GM12878 (cell line): Measurements from ENCODE around the gene SLC35F2. TPM values are rescaled to one million over a fixed set of nuclear protein-coding genes. Genes with fewer than 3 reads are reported as not detected.

Source experiments
- ATAC-seq: fragments of 200-7000 bp; cut with Tn5 transposase; 3 replicates; pipeline ENCODE4 v1.9.1; 2020; ENCODE audit warnings: mild to moderate bottlenecking, moderate library complexity
- BruUV-seq: library from RNA; stranded (reverse); fragments of 400-500 nt; replicated peaks from 2 replicates; lab custom pipeline; 2021; lab: Mats Ljungman, UMichigan
- CTCF ChIA-PET: fragments of 300-600 bp; sonication (Branson Sonifier 250); formaldehyde crosslinking; extraction: SDS; loops from one replicate; lab custom pipeline; 2021; ENCODE audit warnings: inconsistent platforms; lab: Yijun Ruan, JAX
- POLR2A ChIA-PET: fragments of 350-600 bp; formaldehyde crosslinking; extraction: SDS; loops from one replicate; lab custom pipeline; 2021; ENCODE audit warnings: inconsistent platforms; lab: Charles Lee
- RAD21 ChIA-PET: fragments of 300-600 bp; sonication (Branson Sonifier 250); formaldehyde crosslinking; loops from one replicate; lab custom pipeline; 2023; ENCODE audit warnings: antibody characterized with exemption; ENCODE audit not compliant: unreplicated experiment; lab: Charles Lee
- SMC1A ChIA-PET: fragments of 300-600 bp; sonication (Branson Sonifier 250); formaldehyde crosslinking; loops from one replicate; lab custom pipeline; 2023; ENCODE audit not compliant: unreplicated experiment, uncharacterized antibody; lab: Charles Lee
- DNase-seq: peaks from one replicate; pipeline ENCODE4 v3.0.0-alpha.2; 2011; ENCODE audit warnings: low read depth, low spot score
- FAIRE-seq: peaks from 3 replicates; lab custom pipeline; 2011; peaks lifted over from hg19 to GRCh38; lab: Jason Lieb, UNC
- H2AFZ ChIP-seq: 2 replicates; pipeline ENCODE4 v1.6.0; 2011; ENCODE audit warnings: low read depth, low read length, control low read depth; ENCODE audit not compliant: control insufficient read depth
- H3K27ac ChIP-seq: 2 replicates; pipeline ENCODE4 v1.5.1; 2011; ENCODE audit warnings: control low read depth; ENCODE audit not compliant: control insufficient read depth, insufficient read depth
- H3K27me3 ChIP-seq, 2 experiments: replicated peaks in 1 of 2; 2 replicates each; pipeline versions ENCODE4 v1.6.0 to v1.6.1; 2011; ENCODE audit warnings: low read length in 1 of 2; ENCODE audit not compliant: control insufficient read depth in 2 of 2, insufficient read depth in 2 of 2
- H3K36me3 ChIP-seq, 2 experiments: 2 replicates each; pipeline ENCODE4 v1.5.1; 2011; ENCODE audit warnings: low read length in 1 of 2; ENCODE audit not compliant: control insufficient read depth in 2 of 2, insufficient read depth in 2 of 2
- H3K4me1 ChIP-seq: 2 replicates; pipeline ENCODE4 v1.6.1; 2011; ENCODE audit warnings: mild to moderate bottlenecking, low read length, moderate library complexity, mixed read lengths; ENCODE audit not compliant: control insufficient read depth, insufficient read depth
- H3K4me2 ChIP-seq: 2 replicates; pipeline ENCODE4 v1.6.0; 2011; ENCODE audit warnings: control low read depth; ENCODE audit not compliant: control insufficient read depth, insufficient read depth
- H3K4me3 ChIP-seq: fragments of 200-600 bp; sonication (generic); 2 replicates; pipeline ENCODE4 v1.5.1; 2016
- H3K79me2 ChIP-seq: 2 replicates; pipeline ENCODE4 v1.6.0; 2011; ENCODE audit warnings: low read length; ENCODE audit not compliant: control insufficient read depth, insufficient read depth
- H3K9ac ChIP-seq: 2 replicates; pipeline ENCODE4 v1.8.0; 2011; ENCODE audit warnings: low read length, control low read depth, mixed read lengths; ENCODE audit not compliant: control insufficient read depth, insufficient read depth
- H3K9me3 ChIP-seq: replicated peaks from 3 replicates; pipeline ENCODE4 v1.5.1; 2011; ENCODE audit warnings: mild to moderate bottlenecking, low read length; ENCODE audit not compliant: control insufficient read depth, insufficient read depth
- H4K20me1 ChIP-seq: 2 replicates; pipeline ENCODE4 v1.6.0; 2011; ENCODE audit not compliant: control insufficient read depth, insufficient read depth
- BACH1 ChIP-seq: fragments of 450-650 bp; IDR thresholded peaks from 2 replicates; pipeline ENCODE4 v1.6.1; 2017; ENCODE audit warnings: mild to moderate bottlenecking, borderline replicate concordance
- FOXK2 ChIP-seq: fragments of 450-650 bp; IDR thresholded peaks from 2 replicates; pipeline ENCODE4 v1.6.1; 2017; ENCODE audit warnings: mild to moderate bottlenecking, moderate library complexity
- MEF2B ChIP-seq: fragments of 450-650 bp; IDR thresholded peaks from 2 replicates; pipeline ENCODE4 v1.6.1; 2018; ENCODE audit warnings: mild to moderate bottlenecking, moderate library complexity; ENCODE audit not compliant: partially characterized antibody, poor library complexity, severe bottlenecking
- NFXL1 ChIP-seq: fragments of 450-650 bp; IDR thresholded peaks from 2 replicates; pipeline ENCODE4 v1.6.1; 2017; ENCODE audit warnings: antibody characterized with exemption, mild to moderate bottlenecking, borderline replicate concordance
- RAD51 ChIP-seq: fragments of 450-650 bp; IDR thresholded peaks from 2 replicates; pipeline ENCODE4 v1.6.1; 2016; ENCODE audit warnings: moderate library complexity, mild to moderate bottlenecking, inconsistent platforms
- SIN3A ChIP-seq: IDR thresholded peaks from 2 replicates; pipeline ENCODE4 v1.6.1; 2012; ENCODE audit warnings: low read depth, low read length, improper control_type of control experiment
- SMC3 ChIP-seq: IDR thresholded peaks from 2 replicates; pipeline ENCODE4 v1.6.1; 2011; ENCODE audit warnings: low read length, improper control_type of control experiment, borderline replicate concordance
- SREBF1 ChIP-seq: IDR thresholded peaks from 2 replicates; pipeline ENCODE4 v1.6.1; 2012; ENCODE audit warnings: mild to moderate bottlenecking, low read length
- STAT1 ChIP-seq: fragments of 450-650 bp; conservative IDR thresholded peaks from 2 replicates; pipeline ENCODE4 v1.6.1; 2014; ENCODE audit warnings: antibody characterized with exemption, mild to moderate bottlenecking
- WRNIP1 ChIP-seq: IDR thresholded peaks from 2 replicates; pipeline ENCODE4 v1.6.1; 2011; ENCODE audit warnings: low read depth, low read length, improper control_type of control experiment, borderline replicate concordance
- ZNF687 ChIP-seq: fragments of 450-650 bp; IDR thresholded peaks from 2 replicates; pipeline ENCODE4 v1.6.1; 2017; ENCODE audit warnings: mild to moderate bottlenecking, moderate library complexity
- WGBS: methylation state at CpG from one replicate; pipeline ENCODE4 v1.1.6; 2016; ENCODE audit warnings: low lambda C conversion rate; ENCODE audit not compliant: insufficient replicate concordance, insufficient coverage; ENCODE audit errors: missing lambda C conversion rate; 5-methylcytosine and 5-hydroxymethylcytosine counted together
- in situ Hi-C: fragments of 300-500 bp; cut with MboI; formaldehyde crosslinking; loops from 9 replicates; pipeline ENCODE4 v1.14.3; 2018; ENCODE audit warnings: mixed read lengths
- intact Hi-C: fragments of 100-400 bp; cut with micrococcal nuclease; formaldehyde crosslinking; loops from one replicate; pipeline ENCODE4 v1.14.2; 2022; ENCODE audit not compliant: unreplicated experiment
- polyA plus RNA-seq, 11 experiments: library from polyadenylated mRNA; depleted of rRNA in 4 of 11; unstranded in 6 of 11; stranded (reverse) in 5 of 11; fragments of >200 nt; fragmentation: Nextera tagmentation in 4 of 11; fragmentation: Illumina TruSeq in 1 of 11; extraction: Ambion mirVana in 4 of 11; extraction: Trizol in 1 of 11; gene quantifications; 1 replicate in 1 of 11; 2 replicates in 10 of 11; pipeline versions ENCODE4 v1.2.1 to v1.2.3, GENCODE V29; 2011 to 2016; ENCODE audit warnings: inconsistent platforms in 2 of 11, missing spikeins in 2 of 11, low read depth in 1 of 11
- total RNA-seq, 4 experiments: library from RNA; depleted of rRNA in 3 of 4; stranded (reverse); fragments of >200 nt in 3 of 4; fragmentation: Illumina TruSeq in 1 of 4; extraction: Trizol in 1 of 4; gene quantifications; 2 replicates each; pipeline versions ENCODE4 v1.2.1 to v1.2.3, GENCODE V29; 2013 to 2021
- TF ChIP-seq, protein P1 (sequence below): fragments of 450-650 bp; IDR thresholded peaks from 2 replicates; pipeline ENCODE4 v1.6.1; 2017; ENCODE audit warnings: mild to moderate bottlenecking, moderate library complexity

The SLC35F2 gene
- total and polyA plus RNA-seq, 10 of the 15 experiments (the other 5 are each of a cell fraction or from before 2014, with no cell fraction given) = 15.2 to 48.8 (median 40.1) TPM

DNA sequence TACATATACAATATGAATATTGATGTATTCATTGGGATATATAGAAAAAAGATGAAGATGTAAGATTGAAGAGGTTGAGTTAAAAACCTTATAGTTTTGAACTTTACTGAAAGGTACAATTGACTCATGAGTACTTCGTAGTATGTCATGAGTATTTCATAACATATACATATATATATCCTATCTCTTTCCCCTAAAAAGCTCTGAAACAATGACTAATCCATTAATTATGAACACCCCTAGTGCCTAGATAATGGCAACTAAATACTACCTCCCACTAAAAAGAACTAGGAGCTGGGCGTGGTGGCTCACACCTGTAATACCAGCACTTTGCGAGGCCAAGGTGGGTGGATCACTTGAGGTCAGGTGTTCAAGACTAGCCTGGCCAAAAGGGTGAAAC is 31.5 kb downstream of the SLC35F2 start (continued):
- no peak for TF ChIP-seq ZNF687
- TF ChIP-seq BACH1 = no peak
- TF ChIP-seq, all 136 proteins: peak for 0

- ChIA-PET SMC1A (interaction anchor here (0.6 to 2.8 kb wide), 5 partner anchors 11 to 144 kb away, joined by 3 to 12 read pairs (median 3); no protein-coding TSS in a partner anchor), CTCF (interaction anchor here (1.1 to 1.5 kb wide), 3 partner anchors 26 to 91 kb away, joined by 3 read pairs; no protein-coding TSS in a partner anchor), POLR2A (interaction anchor here (1.2 kb wide), 1 partner anchor 26 kb away, joined by 3 read pairs; no protein-coding TSS in a partner anchor), RAD21 (interaction anchor here (0.9 to 1.0 kb wide), 2 partner anchors 34 to 40 kb away, joined by 3 to 4 read pairs; no protein-coding TSS in a partner anchor)
- Histone ChIP-seq H2AFZ (no peak overlapping the region), H3K27ac (0 out of 2 replicates have a peak overlapping the region, but pooled peaks have one; percentile 15), H3K4me2 (no peak overlapping the region), H3K4me1 (peaks cover 16% of the 10 kb centered on the region; the same call in 1 of the 2 replicates), H3K27me3 (no peaks in the 10 kb centered on the region), H3K9ac (no peak overlapping the region), H4K20me1 (no peaks in the 10 kb centered on the region), H3K79me2 (peaks cover 71% of the 10 kb centered on the region), H3K36me3 (no peaks in the 10 kb centered on the region; a peak in 1 of 4 replicates), H3K9me3 (no peaks in the 10 kb centered on the region; the same call in 2 of the 3 replicates), H3K4me3 (no peak overlapping the region)
- WGBS = 98% methylated on average over 2 of the region's 2 CpGs
- ATAC-seq (no peak), FAIRE-seq (no peak), DNase-seq (no peak)
- BruUV-seq = no TSS peak
- no peak for TF ChIP-seq NFXL1
- TF ChIP-seq STAT1 = no peak
- TF ChIP-seq, protein P1, sequence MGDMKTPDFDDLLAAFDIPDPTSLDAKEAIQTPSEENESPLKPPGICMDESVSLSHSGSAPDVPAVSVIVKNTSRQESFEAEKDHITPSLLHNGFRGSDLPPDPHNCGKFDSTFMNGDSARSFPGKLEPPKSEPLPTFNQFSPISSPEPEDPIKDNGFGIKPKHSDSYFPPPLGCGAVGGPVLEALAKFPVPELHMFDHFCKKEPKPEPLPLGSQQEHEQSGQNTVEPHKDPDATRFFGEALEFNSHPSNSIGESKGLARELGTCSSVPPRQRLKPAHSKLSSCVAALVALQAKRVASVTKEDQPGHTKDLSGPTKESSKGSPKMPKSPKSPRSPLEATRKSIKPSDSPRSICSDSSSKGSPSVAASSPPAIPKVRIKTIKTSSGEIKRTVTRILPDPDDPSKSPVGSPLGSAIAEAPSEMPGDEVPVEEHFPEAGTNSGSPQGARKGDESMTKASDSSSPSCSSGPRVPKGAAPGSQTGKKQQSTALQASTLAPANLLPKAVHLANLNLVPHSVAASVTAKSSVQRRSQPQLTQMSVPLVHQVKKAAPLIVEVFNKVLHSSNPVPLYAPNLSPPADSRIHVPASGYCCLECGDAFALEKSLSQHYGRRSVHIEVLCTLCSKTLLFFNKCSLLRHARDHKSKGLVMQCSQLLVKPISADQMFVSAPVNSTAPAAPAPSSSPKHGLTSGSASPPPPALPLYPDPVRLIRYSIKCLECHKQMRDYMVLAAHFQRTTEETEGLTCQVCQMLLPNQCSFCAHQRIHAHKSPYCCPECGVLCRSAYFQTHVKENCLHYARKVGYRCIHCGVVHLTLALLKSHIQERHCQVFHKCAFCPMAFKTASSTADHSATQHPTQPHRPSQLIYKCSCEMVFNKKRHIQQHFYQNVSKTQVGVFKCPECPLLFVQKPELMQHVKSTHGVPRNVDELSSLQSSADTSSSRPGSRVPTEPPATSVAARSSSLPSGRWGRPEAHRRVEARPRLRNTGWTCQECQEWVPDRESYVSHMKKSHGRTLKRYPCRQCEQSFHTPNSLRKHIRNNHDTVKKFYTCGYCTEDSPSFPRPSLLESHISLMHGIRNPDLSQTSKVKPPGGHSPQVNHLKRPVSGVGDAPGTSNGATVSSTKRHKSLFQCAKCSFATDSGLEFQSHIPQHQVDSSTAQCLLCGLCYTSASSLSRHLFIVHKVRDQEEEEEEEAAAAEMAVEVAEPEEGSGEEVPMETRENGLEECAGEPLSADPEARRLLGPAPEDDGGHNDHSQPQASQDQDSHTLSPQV = no peak
- TF ChIP-seq FOXK2 = no peak
- no peak for TF ChIP-seq RAD51
- TF ChIP-seq SMC3 = no peak
- no peak for TF ChIP-seq SIN3A
- TF ChIP-seq SREBF1 = no peak
- TF ChIP-seq MEF2B = no peak
- TF ChIP-seq WRNIP1 = no peak
- intact Hi-C loops = no loop called here
- in situ Hi-C loops = no loop called here
These were observed 32.7 kb downstream of the SLC35F2 start for GRCh38 chr11:107825875-107826274.
